Lung (tissue), 12 donors: ENCODE results near the gene TDRD9. TPM values are rescaled to one million over a fixed set of nuclear protein-coding genes. Genes with fewer than 3 reads are reported as not detected.

Experiments
- ATAC-seq: fragments of 200-7000 bp; cut with Tn5 transposase; one replicate; pipeline ENCODE4 v1.9.1; 2020; ENCODE audit warnings: moderate number of reproducible peaks; ENCODE audit not compliant: insufficient read depth, low FRiP score
- DNase-seq, 3 donors: peaks; one replicate each; pipeline ENCODE4 v3.0.0-alpha.2; 2013 to 2017
- H3K27ac ChIP-seq, 2 donors: one replicate each; pipeline ENCODE4 v1.5.1; 2013; ENCODE audit warnings: mild to moderate bottlenecking in 2 of 2, moderate library complexity in 2 of 2, control low read depth in 1 of 2, inconsistent platforms in 1 of 2, low read depth in 1 of 2, low read length in 1 of 2
- H3K27me3 ChIP-seq, 3 donors: one replicate each; pipeline ENCODE4 v1.5.1; 2013; ENCODE audit warnings: low read length in 2 of 3; ENCODE audit not compliant: control insufficient read depth in 3 of 3, insufficient read depth in 3 of 3
- H3K36me3 ChIP-seq, 4 donors: one replicate each; pipeline ENCODE4 v1.5.1; 2013; ENCODE audit warnings: low read length in 4 of 4, mild to moderate bottlenecking in 1 of 4, moderate library complexity in 1 of 4; ENCODE audit not compliant: control insufficient read depth in 4 of 4, insufficient read depth in 4 of 4
- H3K4me1 ChIP-seq, 5 donors: one replicate each; pipeline ENCODE4 v1.5.1; 2013; ENCODE audit warnings: low read length in 5 of 5, mild to moderate bottlenecking in 2 of 5, moderate library complexity in 1 of 5; ENCODE audit not compliant: control insufficient read depth in 5 of 5, insufficient read depth in 5 of 5
- H3K4me3 ChIP-seq: one replicate; pipeline ENCODE4 v1.5.1; 2013; ENCODE audit warnings: mild to moderate bottlenecking, control low read depth, moderate library complexity
- H3K9ac ChIP-seq, 2 donors: one replicate each; pipeline ENCODE4 v1.5.1; 2013; ENCODE audit warnings: low read length in 2 of 2, control low read depth in 1 of 2; ENCODE audit not compliant: insufficient read depth in 1 of 2
- H3K9me3 ChIP-seq, 4 donors: one replicate each; pipeline ENCODE4 v1.5.1; 2013; ENCODE audit warnings: low read length in 3 of 4, mild to moderate bottlenecking in 1 of 4, moderate library complexity in 1 of 4; ENCODE audit not compliant: control insufficient read depth in 4 of 4, insufficient read depth in 3 of 4
- CTCF ChIP-seq: IDR thresholded peaks from 2 replicates; pipeline ENCODE4 v1.5.1; 2012; ENCODE audit warnings: mild to moderate bottlenecking; ENCODE audit errors: control extremely low read depth, extremely low read depth
- WGBS, 2 donors: extraction: QIAGEN DNeasy Blood & Tissue Kit; methylation state at CpG; one replicate each; pipeline ENCODE4 v1.1.7; 2013; 5-methylcytosine and 5-hydroxymethylcytosine counted together
- polyA plus RNA-seq, 2 donors: library from polyadenylated mRNA; stranded (reverse); fragments of 200-250 nt; gene quantifications; one replicate each; pipeline ENCODE4 v1.2.1, GENCODE V29; 2013
- total RNA-seq, 2 donors: library from RNA; depleted of rRNA in 1 of 2; stranded (reverse); fragments of >200 nt in 1 of 2; gene quantifications; one replicate each; pipeline ENCODE4 v1.2.1, GENCODE V29; 2014 to 2021
- donor health status: control.
- donor health status: control.
- donor health status: Bipolar disorder and iron deficiency.
- donor health status: healthy.
- donor health status: DM: yes; HTN: yes; CAD: no.

The TDRD9 gene
- total and polyA plus RNA-seq, 4 donors, result 2.3 to 8.6 (median 5.3) TPM

GRCh38 chr14:104030958-104031357 is 102.7 kb downstream of the TDRD9 start:
- ATAC-seq (no peak), DNase-seq (peak in 2 of 3 donors; percentile 6 to 42)
- WGBS, 2 donors, result 51 to 70% methylated on average over 3 of the region's 3 CpGs
- Histone ChIP-seq H3K27ac (no peak overlapping the region), H3K4me1 (no peaks in the 10 kb centered on the region), H3K27me3 (no peaks in the 10 kb centered on the region), H3K9ac (no peak overlapping the region), H3K36me3 (no peaks in the 10 kb centered on the region), H3K4me3 (no peak overlapping the region), H3K9me3 (no peaks in the 10 kb centered on the region)
- no peak for TF ChIP-seq CTCF

DNA sequence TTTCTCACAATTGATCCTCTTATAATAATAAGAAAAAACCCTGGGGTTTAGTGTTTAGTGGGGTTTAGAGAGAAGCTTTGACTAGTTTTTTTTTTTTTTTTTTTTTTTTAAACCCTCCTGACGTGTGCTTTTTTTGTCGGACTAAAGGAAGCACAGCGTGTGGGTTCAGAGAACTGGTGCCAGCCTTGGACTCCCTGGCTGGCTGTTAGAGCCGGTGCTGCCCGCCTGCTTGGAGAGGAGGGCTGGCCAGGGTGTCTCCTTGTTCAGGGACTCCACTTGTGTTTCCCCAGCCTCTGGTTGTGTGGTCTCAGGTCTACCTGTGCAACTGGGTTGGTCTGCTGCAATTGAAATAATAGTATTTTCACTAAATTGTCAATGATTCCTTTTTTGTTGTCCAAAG is 103.1 kb downstream of the TDRD9 start:
- ATAC-seq (no peak), DNase-seq (peak in 1 of 3 donors; percentile 14)
- Histone ChIP-seq H3K4me3 (no peak overlapping the region), H3K9me3 (no peaks in the 10 kb centered on the region), H3K9ac (no peak overlapping the region), H3K27me3 (no peaks in the 10 kb centered on the region), H3K27ac (peak overlapping the region in 1 of 2 donors; percentile 10), H3K4me1 (no peaks in the 10 kb centered on the region), H3K36me3 (no peaks in the 10 kb centered on the region)
- TF ChIP-seq CTCF, result no peak
- 50 to 77% methylated on average over 5 of the region's 5 CpGs for WGBS, 2 donors

- Histone ChIP-seq H3K9ac (no peak overlapping the region), H3K4me3 (no peak overlapping the region), H3K27ac (no peak overlapping the region), H3K36me3 (no peaks in the 10 kb centered on the region), H3K27me3 (peaks cover 0 to 5% (median under 1%) of the 10 kb centered on the region in 3 donors), H3K9me3 (no peaks in the 10 kb centered on the region), H3K4me1 (no peaks in the 10 kb centered on the region)
- DNase-seq, result peak in 2 of 3 donors; percentile 13 to 50
- ATAC-seq, result no peak
- TF ChIP-seq CTCF, result no peak
- 76 to 84% methylated on average over 12 of the region's 12 CpGs for WGBS, 2 donors
These were observed 106.9 kb downstream of the TDRD9 start for GRCh38 chr14:104034976-104035699.

GRCh38 chr14:104036212-104036611 is 108.0 kb downstream of the TDRD9 start:
- H3K27ac ChIP-seq, result no peak overlapping the region
- no peak for ATAC-seq
- H3K4me1 ChIP-seq, result no peaks in the 10 kb centered on the region

More at GRCh38 chr14:104036212-104036611, 108.0 kb downstream of the TDRD9 start:
- no peaks in the 10 kb centered on the region for H3K9me3 ChIP-seq
- no peak overlapping the region for H3K9ac ChIP-seq
- peaks cover 0 to 9% (median 4%) of the 10 kb centered on the region in 3 donors for H3K27me3 ChIP-seq
- no peak for TF ChIP-seq CTCF
- no peak for DNase-seq
- no peak overlapping the region for H3K4me3 ChIP-seq
- no peaks in the 10 kb centered on the region for H3K36me3 ChIP-seq
- 83 to 85% methylated on average over 7 of the region's 7 CpGs for WGBS, 2 donors
